ENCODE data around the gene AUTS2.

DNA sequence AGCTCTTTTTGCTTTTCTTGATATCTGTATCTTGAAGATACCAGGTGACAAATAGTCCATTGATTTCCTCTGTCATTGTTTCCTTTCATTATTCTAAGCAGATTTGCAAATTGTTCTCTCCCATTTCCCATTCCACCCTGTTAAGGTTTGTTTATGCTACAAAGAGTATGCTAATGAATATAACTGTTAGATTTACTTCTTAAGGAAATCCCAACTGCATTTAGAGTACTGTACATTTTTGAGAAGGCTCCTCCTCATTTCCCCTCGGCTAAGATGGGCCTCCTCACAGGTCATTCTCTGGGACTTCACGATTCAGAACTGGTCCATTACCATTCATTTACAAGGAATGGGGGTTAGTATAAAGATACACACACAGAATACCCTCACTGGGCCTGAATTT is 15.6 kb downstream of the AUTS2 start:
- TF ChIP-seq IKZF3 (tag by site-specific recombination; IDR thresholded peaks at IDR 0.05) (no peak), ZNF140 (tag by site-specific recombination; IDR thresholded peaks at IDR 0.05) (no peak), ZNF174 (tag by site-specific recombination; IDR thresholded peaks at IDR 0.05) (no peak)
- TF ChIP-seq, protein P1, sequence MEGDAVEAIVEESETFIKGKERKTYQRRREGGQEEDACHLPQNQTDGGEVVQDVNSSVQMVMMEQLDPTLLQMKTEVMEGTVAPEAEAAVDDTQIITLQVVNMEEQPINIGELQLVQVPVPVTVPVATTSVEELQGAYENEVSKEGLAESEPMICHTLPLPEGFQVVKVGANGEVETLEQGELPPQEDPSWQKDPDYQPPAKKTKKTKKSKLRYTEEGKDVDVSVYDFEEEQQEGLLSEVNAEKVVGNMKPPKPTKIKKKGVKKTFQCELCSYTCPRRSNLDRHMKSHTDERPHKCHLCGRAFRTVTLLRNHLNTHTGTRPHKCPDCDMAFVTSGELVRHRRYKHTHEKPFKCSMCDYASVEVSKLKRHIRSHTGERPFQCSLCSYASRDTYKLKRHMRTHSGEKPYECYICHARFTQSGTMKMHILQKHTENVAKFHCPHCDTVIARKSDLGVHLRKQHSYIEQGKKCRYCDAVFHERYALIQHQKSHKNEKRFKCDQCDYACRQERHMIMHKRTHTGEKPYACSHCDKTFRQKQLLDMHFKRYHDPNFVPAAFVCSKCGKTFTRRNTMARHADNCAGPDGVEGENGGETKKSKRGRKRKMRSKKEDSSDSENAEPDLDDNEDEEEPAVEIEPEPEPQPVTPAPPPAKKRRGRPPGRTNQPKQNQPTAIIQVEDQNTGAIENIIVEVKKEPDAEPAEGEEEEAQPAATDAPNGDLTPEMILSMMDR (tag by site-specific recombination; IDR thresholded peaks at IDR 0.05), result no peak
- TF ChIP-seq, protein P2, sequence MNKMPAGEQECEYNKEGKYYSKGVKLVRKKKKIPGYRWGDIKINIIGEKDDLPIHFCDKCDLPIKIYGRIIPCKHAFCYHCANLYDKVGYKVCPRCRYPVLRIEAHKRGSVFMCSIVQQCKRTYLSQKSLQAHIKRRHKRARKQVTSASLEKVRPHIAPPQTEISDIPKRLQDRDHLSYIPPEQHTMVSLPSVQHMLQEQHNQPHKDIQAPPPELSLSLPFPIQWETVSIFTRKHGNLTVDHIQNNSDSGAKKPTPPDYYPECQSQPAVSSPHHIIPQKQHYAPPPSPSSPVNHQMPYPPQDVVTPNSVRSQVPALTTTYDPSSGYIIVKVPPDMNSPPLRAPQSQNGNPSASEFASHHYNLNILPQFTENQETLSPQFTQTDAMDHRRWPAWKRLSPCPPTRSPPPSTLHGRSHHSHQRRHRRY (tag by site-specific recombination; IDR thresholded peaks at IDR 0.05), result no peak
